ENCODE measurements around the gene ADAMTS19. TPM values are rescaled to one million over a fixed set of nuclear protein-coding genes. Genes with fewer than 3 reads are reported as not detected.

The ADAMTS19 gene
- total RNA-seq, 2 experiments from 2014 or later = not detected

GRCh38 chr5:129679671-129680070 is 219.6 kb downstream of the ADAMTS19 start:
- ChIA-PET POLR2A (interaction anchor here (0.9 kb wide), 1 partner anchor 11 kb away, joined by 3 read pairs; no protein-coding TSS in a partner anchor), CTCF (ENCODE audit: unreplicated experiment) (no interaction called here)
- Histone ChIP-seq H2AFZ (ENCODE audit: low read length) (no peak overlapping the region), H3K36me3 (ENCODE audit: insufficient read depth, low read length) (no peaks in the 10 kb centered on the region), H3K4me3 (ENCODE audit: low read depth, low read length, poor library complexity, severe bottlenecking) (no peak overlapping the region), H3K9me3 (ENCODE audit: low read length) (no peaks in the 10 kb centered on the region), H3K4me2 (ENCODE audit: low read length) (no peak overlapping the region), H3K27ac (ENCODE audit: low read depth, low read length, poor library complexity, severe bottlenecking) (no peak overlapping the region), H3K79me2 (ENCODE audit: insufficient read depth, low read depth, low read length) (no peaks in the 10 kb centered on the region), H3K4me1 (ENCODE audit: insufficient read depth, low read length, poor library complexity, severe bottlenecking) (no peaks in the 10 kb centered on the region), H3K9me2 (ENCODE audit: insufficient read depth, low read length) (no peaks in the 10 kb centered on the region), H4K20me1 (ENCODE audit: insufficient read depth, low read length) (no peaks in the 10 kb centered on the region)
- intact Hi-C loops (cut with micrococcal nuclease; ENCODE audit: unreplicated experiment) = no loop called here
- no peak for DNase-seq (ENCODE audit: low spot score)
- no TSS peak for BruUV-seq (replicated peaks)
- TF ChIP-seq EZH2phosphoT487 (IDR thresholded peaks at IDR 0.05; ENCODE audit: borderline replicate concordance, low read depth, low read length) = no peak
- TF ChIP-seq CTCF (conservative IDR thresholded peaks at IDR 0.05; ENCODE audit: low read length) = no peak

GRCh38 chr5:129687941-129688340 is 227.8 kb downstream of the ADAMTS19 start:
- CTCF ChIA-PET (ENCODE audit: unreplicated experiment) = no interaction called here
- no TSS peak for BruUV-seq (replicated peaks)

More at GRCh38 chr5:129687941-129688340, 227.8 kb downstream of the ADAMTS19 start:
- H3K79me2 ChIP-seq (ENCODE audit: insufficient read depth, low read depth, low read length) = no peaks in the 10 kb centered on the region
- H3K4me2 ChIP-seq (ENCODE audit: low read length) = no peak overlapping the region
- POLR2A ChIA-PET = interaction anchor here (0.6 to 0.7 kb wide), 3 partner anchors 12 to 692 kb away, joined by 3 read pairs; no protein-coding TSS in a partner anchor
- no peaks in the 10 kb centered on the region for H3K9me3 ChIP-seq (ENCODE audit: low read length)
- H3K4me3 ChIP-seq (ENCODE audit: low read depth, low read length, poor library complexity, severe bottlenecking) = no peak overlapping the region
- no peaks in the 10 kb centered on the region for H3K4me1 ChIP-seq (ENCODE audit: insufficient read depth, low read length, poor library complexity, severe bottlenecking)
- H3K27ac ChIP-seq (ENCODE audit: low read depth, low read length, poor library complexity, severe bottlenecking) = no peak overlapping the region
- intact Hi-C loops (cut with micrococcal nuclease; ENCODE audit: unreplicated experiment) = no loop called here
- no peaks in the 10 kb centered on the region for H3K9me2 ChIP-seq (ENCODE audit: insufficient read depth, low read length)
- no peak for DNase-seq (ENCODE audit: low spot score)
- no peak for TF ChIP-seq EZH2phosphoT487 (IDR thresholded peaks at IDR 0.05; ENCODE audit: borderline replicate concordance, low read depth, low read length)
- TF ChIP-seq CTCF (conservative IDR thresholded peaks at IDR 0.05; ENCODE audit: low read length) = no peak
- H3K36me3 ChIP-seq (ENCODE audit: insufficient read depth, low read length) = no peaks in the 10 kb centered on the region
- no peaks in the 10 kb centered on the region for H4K20me1 ChIP-seq (ENCODE audit: insufficient read depth, low read length)
- H2AFZ ChIP-seq (ENCODE audit: low read length) = no peak overlapping the region
